Upper lobe of left lung (tissue), 4 donors: ENCODE results near the gene USP24.

Experiments used
- CTCF ChIP-seq, 6 experiments: fragments of 450-650 bp in 4 of 6; fragments of 200-600 bp in 2 of 6; sonication (generic) in 2 of 6; IDR thresholded peaks; one replicate each; pipeline ENCODE4 v1.5.1; 2016 to 2019; ENCODE audit warnings: antibody characterized with exemption in 6 of 6
- EP300 ChIP-seq, 4 donors: sonication (generic); formaldehyde crosslinking; IDR thresholded peaks; one replicate each; pipeline ENCODE4 v1.5.1; 2017; ENCODE audit warnings: antibody characterized with exemption in 4 of 4, control low read depth in 2 of 4
- POLR2A ChIP-seq, 4 donors: fragments of 450-650 bp; IDR thresholded peaks; one replicate each; pipeline ENCODE4 v1.5.1; 2016 to 2017; ENCODE audit warnings: antibody characterized with exemption in 4 of 4, mild to moderate bottlenecking in 2 of 4
- POLR2AphosphoS5 ChIP-seq, 2 donors: sonication (generic); formaldehyde crosslinking; IDR thresholded peaks; one replicate each; pipeline ENCODE4 v1.5.1; 2017; ENCODE audit warnings: antibody characterized with exemption in 2 of 2

GRCh38 chr1:55057270-55057955 lies 157.8 kb downstream of the USP24 start:
- TF ChIP-seq POLR2A (IDR thresholded peaks at IDR 0.05) (no peak), CTCF (IDR thresholded peaks at IDR 0.05) (no peak), POLR2AphosphoS5 (IDR thresholded peaks at IDR 0.05) (no peak), EP300 (IDR thresholded peaks at IDR 0.05) (no peak)
